ENCODE data around the gene DNAH8. TPM values are rescaled to one million over a fixed set of nuclear protein-coding genes. Genes with fewer than 3 reads are reported as not detected.

Gene DNAH8
- total RNA-seq, 1 experiment from 2014 or later: not detected

DNA sequence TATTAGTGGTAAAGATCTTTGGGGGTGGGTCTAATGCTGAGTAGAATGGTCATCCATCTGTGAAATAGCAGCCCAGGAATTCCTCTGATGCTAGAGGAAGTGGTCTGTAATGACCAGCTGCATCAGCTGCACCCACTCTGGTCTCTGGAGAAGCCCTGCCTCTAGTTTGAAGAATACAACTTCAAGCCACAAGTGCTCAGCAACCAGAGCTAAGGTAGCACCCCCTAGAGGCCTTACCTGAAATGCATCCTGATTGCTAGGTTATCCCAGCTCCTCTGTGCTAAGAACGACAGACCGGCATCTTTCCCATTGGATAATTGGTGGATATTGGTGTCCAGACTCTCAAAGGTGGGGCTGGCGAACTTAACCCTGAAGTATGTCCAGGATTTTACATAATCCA lies 58.2 kb downstream of the DNAH8 start:
- H3K27me3 Mint-ChIP-seq (ENCODE audit: insufficient read depth, unreplicated experiment): no peaks in the 10 kb centered on the region
- POLR2A ChIA-PET: no interaction called here
- no peak overlapping the region for H3K4me3 Mint-ChIP-seq (ENCODE audit: unreplicated experiment)
- H3K36me3 Mint-ChIP-seq (ENCODE audit: insufficient read depth, unreplicated experiment): no peaks in the 10 kb centered on the region
- TF ChIP-seq, protein P1, sequence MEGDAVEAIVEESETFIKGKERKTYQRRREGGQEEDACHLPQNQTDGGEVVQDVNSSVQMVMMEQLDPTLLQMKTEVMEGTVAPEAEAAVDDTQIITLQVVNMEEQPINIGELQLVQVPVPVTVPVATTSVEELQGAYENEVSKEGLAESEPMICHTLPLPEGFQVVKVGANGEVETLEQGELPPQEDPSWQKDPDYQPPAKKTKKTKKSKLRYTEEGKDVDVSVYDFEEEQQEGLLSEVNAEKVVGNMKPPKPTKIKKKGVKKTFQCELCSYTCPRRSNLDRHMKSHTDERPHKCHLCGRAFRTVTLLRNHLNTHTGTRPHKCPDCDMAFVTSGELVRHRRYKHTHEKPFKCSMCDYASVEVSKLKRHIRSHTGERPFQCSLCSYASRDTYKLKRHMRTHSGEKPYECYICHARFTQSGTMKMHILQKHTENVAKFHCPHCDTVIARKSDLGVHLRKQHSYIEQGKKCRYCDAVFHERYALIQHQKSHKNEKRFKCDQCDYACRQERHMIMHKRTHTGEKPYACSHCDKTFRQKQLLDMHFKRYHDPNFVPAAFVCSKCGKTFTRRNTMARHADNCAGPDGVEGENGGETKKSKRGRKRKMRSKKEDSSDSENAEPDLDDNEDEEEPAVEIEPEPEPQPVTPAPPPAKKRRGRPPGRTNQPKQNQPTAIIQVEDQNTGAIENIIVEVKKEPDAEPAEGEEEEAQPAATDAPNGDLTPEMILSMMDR (IDR thresholded peaks at IDR 0.05; ENCODE audit: unreplicated experiment): peak; percentile 33
- peaks cover 10% of the 10 kb centered on the region for H3K4me1 Mint-ChIP-seq (ENCODE audit: insufficient read depth, unreplicated experiment)
- H3K27ac Mint-ChIP-seq (ENCODE audit: low read depth, unreplicated experiment): no peak overlapping the region
- CTCF ChIA-PET: interaction anchor here (0.5 to 1.5 kb wide), 4 partner anchors 17 to 585 kb away, joined by 3 to 4 read pairs (median 4); no protein-coding TSS in a partner anchor
- intact Hi-C loops (cut with micrococcal nuclease): no loop called here
- DNase-seq (ENCODE audit: unreplicated experiment): peak; percentile 45
- BruUV-seq (replicated peaks): no TSS peak
- H3K9me3 Mint-ChIP-seq (ENCODE audit: unreplicated experiment): no peaks in the 10 kb centered on the region

DNA sequence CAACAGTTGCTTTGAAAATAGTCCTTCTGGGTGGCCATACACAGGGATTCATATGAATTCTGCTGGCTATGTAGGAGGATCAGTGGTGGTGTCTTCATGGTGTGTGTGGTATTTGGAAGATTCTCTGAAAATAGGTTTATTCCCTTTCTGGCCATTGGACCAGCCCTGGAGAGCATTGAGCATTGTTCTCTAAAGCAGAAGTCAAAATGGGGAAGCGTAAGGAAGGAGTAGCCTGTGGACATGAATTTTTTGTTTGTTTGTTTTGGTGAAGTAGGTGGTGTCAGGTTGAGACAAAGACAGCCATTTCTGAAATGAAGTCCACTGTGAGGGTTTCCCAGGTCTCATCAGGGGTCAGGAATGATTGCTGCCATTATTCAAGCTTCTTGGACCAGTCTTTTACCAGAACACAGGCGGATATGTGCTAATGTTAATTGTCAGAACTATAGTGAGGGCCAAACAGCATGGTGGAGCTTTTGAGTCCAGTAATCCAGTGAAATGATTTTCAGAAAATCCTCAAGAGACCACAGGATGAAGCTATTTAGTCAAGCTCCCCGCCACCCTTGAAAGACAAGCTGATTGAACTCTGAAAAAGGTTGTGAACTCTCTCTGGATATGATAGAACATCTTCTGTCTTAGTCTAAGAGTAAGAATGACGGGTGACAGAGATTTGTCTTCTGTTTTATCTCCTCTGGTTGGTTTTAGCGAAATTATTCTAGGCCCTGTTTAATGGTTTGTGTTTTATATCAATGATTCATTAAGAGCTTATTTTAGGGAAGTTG lies 60.0 kb downstream of the DNAH8 start:
- Mint-ChIP-seq H3K4me1 (ENCODE audit: insufficient read depth, unreplicated experiment) (peaks cover 10% of the 10 kb centered on the region), H3K27me3 (ENCODE audit: insufficient read depth, unreplicated experiment) (no peaks in the 10 kb centered on the region), H3K4me3 (ENCODE audit: unreplicated experiment) (no peak overlapping the region), H3K27ac (ENCODE audit: low read depth, unreplicated experiment) (no peak overlapping the region), H3K36me3 (ENCODE audit: insufficient read depth, unreplicated experiment) (no peaks in the 10 kb centered on the region), H3K9me3 (ENCODE audit: unreplicated experiment) (no peaks in the 10 kb centered on the region)
- CTCF ChIA-PET: interaction anchor here (0.5 to 1.5 kb wide), 2 partner anchors 15 to 676 kb away, joined by 3 to 4 read pairs; no protein-coding TSS in a partner anchor
- no peak for DNase-seq (ENCODE audit: unreplicated experiment)
- intact Hi-C loops (cut with micrococcal nuclease): no loop called here
- TF ChIP-seq, protein P1 (IDR thresholded peaks at IDR 0.05; ENCODE audit: unreplicated experiment): no peak
- no TSS peak for BruUV-seq (replicated peaks)
- POLR2A ChIA-PET: interaction anchor here (0.6 kb wide), 1 partner anchor 27 kb away, joined by 3 read pairs; no protein-coding TSS in a partner anchor

DNA sequence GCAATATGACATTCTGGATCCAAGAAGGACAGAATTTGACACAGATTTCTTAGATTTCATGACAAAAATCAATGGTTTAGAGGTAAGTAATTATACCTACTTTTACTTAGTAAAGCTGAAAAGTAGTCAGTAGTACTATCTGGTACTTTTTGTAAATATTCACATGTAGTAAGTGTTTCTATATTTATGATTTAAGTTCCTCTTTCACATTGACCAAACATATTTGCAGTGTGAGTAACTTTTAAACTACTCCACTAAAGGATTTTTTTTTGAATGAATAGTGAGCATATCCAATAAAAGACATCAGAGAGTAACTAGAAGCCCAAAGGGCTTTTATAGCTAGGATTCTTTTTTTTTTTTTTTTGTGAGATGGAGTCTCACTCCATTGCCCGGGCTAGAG lies 60.8 kb downstream of the DNAH8 start:
- ChIA-PET POLR2A (no interaction called here), CTCF (interaction anchor here (0.5 kb wide), 1 partner anchor 677 kb away, joined by 3 read pairs; no protein-coding TSS in a partner anchor)
- BruUV-seq (replicated peaks): no TSS peak
- TF ChIP-seq, protein P1 (IDR thresholded peaks at IDR 0.05; ENCODE audit: unreplicated experiment): no peak
- Mint-ChIP-seq H3K9me3 (ENCODE audit: unreplicated experiment) (no peaks in the 10 kb centered on the region), H3K27ac (ENCODE audit: low read depth, unreplicated experiment) (no peak overlapping the region), H3K4me1 (ENCODE audit: insufficient read depth, unreplicated experiment) (peaks cover 8% of the 10 kb centered on the region), H3K4me3 (ENCODE audit: unreplicated experiment) (no peak overlapping the region), H3K27me3 (ENCODE audit: insufficient read depth, unreplicated experiment) (no peaks in the 10 kb centered on the region), H3K36me3 (ENCODE audit: insufficient read depth, unreplicated experiment) (no peaks in the 10 kb centered on the region)
- intact Hi-C loops (cut with micrococcal nuclease): no loop called here
- no peak for DNase-seq (ENCODE audit: unreplicated experiment)

DNA sequence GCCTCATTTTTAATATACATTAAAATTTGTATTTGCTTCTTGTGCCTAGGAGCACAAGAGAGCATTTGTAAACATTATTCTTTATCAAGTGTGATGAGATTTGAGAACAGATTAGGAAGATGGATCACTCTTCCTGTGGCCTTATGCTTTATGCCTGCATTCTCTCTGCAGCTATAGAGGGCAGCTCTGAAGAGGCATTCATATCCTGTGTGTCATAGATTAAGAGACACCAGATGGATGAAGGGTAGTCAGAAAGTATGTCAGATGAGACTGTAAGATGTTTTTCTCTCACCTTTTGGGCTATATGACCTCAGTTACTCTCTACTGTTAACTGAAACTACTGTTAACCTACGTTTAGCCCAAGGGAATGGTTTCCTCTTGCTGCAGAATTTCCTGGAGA lies 61.4 kb downstream of the DNAH8 start:
- H3K27me3 Mint-ChIP-seq (ENCODE audit: insufficient read depth, unreplicated experiment): no peaks in the 10 kb centered on the region
- no peak overlapping the region for H3K4me3 Mint-ChIP-seq (ENCODE audit: unreplicated experiment)
- TF ChIP-seq, protein P1 (IDR thresholded peaks at IDR 0.05; ENCODE audit: unreplicated experiment): no peak
- DNase-seq (ENCODE audit: unreplicated experiment): no peak
- peaks cover 2% of the 10 kb centered on the region for H3K4me1 Mint-ChIP-seq (ENCODE audit: insufficient read depth, unreplicated experiment)
- H3K36me3 Mint-ChIP-seq (ENCODE audit: insufficient read depth, unreplicated experiment): no peaks in the 10 kb centered on the region
- intact Hi-C loops (cut with micrococcal nuclease): no loop called here
- no peaks in the 10 kb centered on the region for H3K9me3 Mint-ChIP-seq (ENCODE audit: unreplicated experiment)
- no TSS peak for BruUV-seq (replicated peaks)
- ChIA-PET CTCF (no interaction called here), POLR2A (no interaction called here)
- H3K27ac Mint-ChIP-seq (ENCODE audit: low read depth, unreplicated experiment): no peak overlapping the region

All from MCF 10A (cell line).